COR-L47 (cell line): ENCODE results near the gene EIF6.
"Not testable (repeated sequence)": the region's sequence is repeated elsewhere in the genome, so short reads cannot be mapped to it uniquely, and the experiment has no call there.

ENCODE experiments used
- DNase-seq: peaks from one replicate; lab custom pipeline; 2025; lab: John Stamatoyannopoulos, UW

Gene EIF6

DNA sequence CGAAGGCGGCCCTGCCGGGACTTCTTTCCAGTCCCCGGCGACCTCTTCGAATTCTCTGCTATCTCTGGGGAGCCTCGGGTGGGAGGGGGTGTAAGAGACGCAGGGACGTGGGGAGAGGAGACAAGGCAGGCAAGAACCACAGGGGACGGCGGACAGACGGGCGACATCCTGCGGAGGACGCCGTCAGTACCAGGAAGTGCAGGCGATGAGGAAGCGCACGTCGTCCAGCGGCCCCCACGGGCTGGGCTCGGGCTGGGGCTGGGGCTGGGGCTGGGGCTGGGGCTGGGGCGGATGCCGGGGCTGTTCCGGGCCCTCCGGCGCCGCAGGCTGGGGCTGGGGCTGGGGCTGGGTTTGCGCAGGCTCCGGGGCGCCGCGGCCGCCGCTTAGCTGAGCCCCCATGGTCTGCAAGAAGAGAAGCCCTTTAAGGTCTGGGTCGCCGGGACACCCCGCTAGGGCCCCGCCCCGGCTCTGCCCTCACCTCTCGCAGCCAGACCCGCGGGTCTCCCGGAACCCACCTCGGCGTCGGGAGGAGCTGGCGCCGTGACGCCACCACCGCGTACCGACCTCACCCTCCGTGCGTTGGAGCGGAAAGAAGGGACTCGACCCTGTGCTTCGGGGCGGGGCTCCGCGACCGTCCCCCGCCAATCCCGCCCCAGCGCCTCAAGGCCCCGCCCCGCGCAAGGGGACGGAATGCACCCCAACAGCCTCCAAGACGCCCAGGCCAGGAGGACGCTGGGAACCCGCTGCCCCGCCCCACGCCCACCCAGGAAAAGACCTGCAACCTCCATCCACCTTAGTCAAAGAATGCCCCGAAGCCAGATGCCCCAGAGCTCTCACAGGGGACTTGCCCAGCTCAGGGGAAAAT is 6.8 kb downstream of the EIF6 start, which contains the start of gene MMP24OS:
MMP24OS (minus strand) TSS at position 592 of the 865 bp plus-strand sequence; CDS start at position 399, 193 bp downstream.
- DNase-seq: peak; percentile 82

DNA sequence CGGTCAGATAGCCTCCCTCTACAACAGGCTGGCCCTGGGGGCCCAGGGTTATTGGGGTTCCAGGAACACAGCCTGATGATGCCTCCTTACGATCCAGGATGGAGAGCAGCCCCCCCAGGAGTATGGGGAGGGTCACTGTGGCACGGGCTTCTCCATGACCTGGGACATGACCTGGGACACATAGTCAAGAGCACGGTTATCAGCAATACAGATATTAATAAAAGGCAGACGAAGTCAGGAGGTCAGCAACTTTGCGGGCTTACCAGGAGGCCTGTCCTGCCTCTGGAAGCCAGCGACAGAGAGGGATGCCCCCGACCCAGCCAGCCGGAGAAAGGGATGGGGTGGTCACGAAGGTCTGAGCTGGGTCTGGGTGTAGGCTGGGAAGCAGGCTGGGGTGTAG is 7.4 kb downstream of the EIF6 start:
- DNase-seq: no peak

DNA sequence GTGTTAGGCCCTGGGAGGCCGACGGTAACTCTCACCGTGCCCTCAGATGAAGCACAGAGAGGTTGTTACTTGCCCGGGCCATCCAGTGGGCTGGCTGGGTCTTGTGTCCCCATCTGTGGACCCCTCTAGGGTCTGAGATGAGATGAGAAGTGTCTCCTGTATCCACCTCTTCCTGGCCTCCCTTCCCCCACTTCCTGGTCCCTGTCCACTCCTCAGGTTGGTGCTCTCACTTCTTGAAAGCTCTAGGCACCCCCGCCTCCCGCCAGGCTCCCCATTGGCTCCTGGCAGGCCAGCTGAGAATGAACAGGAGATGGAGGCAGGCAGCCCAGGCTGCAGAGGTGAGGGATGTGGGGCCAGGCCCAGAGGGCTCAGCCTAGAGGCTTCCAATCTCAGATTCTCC is 8.2 kb downstream of the EIF6 start:
- DNase-seq: no peak

DNA sequence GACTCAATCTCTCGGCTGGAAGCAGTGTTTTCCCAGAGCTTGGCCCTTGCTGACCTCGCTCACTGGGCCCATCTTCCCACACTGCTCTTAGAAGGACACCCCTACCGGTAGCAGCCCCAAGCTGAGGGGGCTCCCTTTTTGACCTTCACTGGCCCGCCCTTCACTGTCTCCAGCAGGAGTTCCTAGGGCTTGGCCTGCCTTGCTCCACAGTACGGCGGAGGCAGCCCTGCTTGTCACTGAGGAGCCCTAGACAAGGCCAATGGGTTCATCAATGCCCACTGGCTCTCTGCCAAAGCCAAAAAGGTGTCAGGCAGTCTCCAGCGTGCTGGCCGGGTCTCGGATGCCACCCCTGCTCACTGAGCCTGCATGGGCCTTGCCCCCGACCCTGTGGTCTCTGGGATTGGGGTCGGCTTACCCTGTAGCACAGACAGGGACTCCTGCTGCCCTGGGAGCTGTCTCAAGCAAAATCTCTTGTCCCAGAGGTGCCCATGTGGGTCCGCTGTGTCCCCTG is 8.8 kb downstream of the EIF6 start:
- no peak for DNase-seq

DNA sequence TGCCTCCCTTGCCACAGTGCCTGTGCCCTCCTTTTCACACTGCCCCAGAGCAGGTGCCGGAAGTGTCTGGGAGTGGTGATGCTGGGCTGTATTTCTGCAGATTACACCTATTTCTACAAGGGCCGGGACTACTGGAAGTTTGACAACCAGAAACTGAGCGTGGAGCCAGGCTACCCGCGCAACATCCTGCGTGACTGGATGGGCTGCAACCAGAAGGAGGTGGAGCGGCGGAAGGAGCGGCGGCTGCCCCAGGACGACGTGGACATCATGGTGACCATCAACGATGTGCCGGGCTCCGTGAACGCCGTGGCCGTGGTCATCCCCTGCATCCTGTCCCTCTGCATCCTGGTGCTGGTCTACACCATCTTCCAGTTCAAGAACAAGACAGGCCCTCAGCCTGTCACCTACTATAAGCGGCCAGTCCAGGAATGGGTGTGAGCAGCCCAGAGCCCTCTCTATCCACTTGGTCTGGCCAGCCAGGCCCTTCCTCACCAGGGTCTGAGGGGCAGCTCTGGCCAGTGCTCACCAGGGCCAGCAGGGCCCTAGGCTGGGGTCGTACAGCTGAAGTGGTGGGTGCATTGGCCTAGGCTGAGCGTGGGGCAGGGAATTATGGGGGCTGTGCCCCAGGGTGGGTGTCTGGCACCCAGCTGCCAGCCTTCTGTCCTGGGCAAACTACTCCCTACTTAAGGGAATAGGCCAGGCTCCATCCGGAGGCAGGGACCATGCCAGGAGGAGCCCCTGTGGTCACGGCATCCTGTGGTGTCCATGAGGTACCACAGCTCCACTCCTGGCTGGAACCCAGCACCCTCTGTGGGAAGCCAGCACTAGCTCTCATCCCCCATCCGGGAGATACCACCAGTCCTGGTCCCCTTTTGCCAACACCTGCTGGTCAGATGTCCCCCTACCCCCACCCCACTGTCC is 10.1 kb downstream of the EIF6 start:
- DNase-seq: peak; percentile 10

DNA sequence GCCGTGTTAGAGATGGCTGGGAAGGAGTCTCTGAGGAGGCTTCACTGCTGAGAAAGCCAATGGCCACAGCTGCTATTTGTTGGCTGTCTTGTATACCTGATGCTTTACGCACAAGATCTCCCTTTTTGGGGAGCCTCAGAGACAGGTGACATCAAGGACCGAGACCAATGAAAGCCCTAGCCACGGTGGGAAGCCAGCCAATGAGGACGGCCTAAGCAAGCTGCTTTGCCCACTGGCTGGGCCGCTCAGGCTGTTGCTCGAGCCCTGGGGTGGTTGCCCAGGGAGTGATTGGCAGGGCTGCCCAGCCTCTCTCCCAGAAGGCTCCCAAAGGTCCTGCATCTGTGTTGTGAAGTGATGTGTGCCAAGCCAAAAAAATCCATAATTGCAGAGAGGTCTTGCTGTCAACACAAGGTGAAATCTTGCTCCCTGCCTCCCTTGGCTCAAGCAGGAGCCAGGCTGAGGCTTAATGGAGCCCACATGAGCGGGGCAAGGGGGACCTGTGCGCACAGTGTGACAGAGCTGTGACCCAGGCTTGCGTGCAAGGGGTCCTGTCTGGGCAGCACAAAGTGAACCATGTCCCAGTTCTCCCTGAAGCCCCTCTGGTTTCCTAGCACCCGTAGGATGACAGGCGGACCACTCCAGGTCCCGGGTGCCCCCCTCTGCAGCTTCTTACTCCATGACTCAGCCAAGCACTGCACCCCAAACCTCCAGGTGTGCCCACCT is 11.0 kb downstream of the EIF6 start:
- no peak for DNase-seq

DNA sequence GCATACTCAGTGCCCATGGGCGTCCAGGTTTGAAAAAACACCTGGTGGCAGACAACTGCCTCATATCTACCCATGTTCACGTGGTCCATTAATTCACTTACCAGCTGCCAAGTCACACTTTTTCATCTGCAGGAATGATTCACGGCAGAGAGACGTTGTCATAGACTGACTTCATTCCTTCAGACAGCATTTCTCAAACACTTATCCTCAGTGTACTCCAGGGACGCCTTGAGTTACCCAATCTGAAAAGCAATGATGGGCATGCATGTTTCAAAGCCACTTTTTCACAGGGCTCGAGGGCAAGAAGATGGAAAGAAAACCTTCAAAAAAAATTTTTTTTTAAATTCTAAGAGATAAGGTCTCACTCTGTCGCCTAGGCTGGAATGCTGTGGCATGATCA is 12.7 kb downstream of the EIF6 start:
- DNase-seq: no peak

DNA sequence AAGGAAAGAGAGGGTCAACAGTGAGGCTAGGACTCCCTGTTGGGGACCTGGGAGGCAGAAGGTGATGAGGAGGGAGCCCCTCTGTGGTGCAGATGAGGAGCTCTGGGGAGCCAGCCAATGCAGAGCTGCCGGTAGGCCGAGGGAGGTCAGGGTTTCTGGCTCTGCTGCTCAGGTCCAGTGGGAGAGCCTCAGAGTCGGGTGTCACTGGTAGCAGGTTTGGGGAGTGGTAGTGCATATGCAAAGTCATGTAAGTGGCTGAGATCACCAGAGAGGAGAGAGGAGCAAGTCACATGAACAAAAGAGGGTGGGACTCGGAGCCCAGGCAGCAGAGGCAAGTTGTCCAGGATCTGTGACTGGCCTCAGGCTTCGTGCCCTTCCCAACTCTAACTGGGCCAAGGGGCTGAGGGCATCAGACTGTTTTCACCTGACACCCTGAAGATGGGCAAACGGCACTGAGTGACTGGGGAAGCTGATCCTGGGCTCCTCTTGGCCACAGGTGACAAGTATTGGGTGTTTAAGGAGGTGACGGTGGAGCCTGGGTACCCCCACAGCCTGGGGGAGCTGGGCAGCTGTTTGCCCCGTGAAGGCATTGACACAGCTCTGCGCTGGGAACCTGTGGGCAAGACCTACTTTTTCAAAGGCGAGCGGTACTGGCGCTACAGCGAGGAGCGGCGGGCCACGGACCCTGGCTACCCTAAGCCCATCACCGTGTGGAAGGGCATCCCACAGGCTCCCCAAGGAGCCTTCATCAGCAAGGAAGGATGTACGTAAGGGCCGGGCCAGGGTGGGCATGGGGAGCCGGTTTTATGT is 13.3 kb downstream of the EIF6 start:
- no peak for DNase-seq

DNA sequence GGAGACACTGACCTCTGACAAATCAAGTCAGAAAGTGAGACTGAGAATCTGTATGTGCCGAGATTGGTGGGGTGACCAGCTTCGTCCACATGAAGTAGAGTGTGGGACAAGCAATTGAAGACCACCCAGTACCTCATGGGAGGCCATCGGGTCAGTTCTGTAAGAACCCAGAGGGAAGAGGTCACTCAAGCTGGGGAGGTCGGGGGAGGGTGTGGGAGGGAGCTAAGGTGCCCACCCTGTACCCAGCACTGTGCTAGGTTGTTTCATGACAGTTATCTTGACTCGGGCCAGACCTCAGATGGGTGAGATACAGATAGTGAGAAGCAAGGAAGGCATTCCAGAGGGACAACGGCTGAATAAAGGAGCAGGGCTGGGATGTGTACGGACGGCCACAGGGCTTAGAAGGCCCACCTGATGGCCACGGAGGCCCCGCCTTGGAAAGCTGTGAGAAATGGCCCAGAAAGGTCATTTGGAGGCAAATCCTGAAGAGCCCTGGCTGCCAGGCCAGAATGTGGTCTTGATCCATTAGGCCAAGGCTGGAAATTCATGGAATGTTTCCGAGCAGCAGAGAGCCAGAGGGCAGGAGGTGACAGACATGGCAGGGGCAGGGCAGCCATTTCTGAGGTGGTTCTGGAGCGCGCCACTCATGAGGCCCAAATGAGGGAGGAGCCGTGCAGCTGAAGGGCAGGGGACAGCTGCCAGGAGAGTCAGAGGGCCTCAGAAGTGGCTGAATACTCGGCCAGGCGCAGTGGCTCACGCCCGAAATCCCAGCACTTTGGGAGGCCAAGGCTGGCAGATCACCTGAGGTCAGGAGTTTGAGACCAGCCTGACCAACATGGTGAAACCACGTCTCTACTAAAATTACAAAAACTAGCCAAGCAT is 14.3 kb downstream of the EIF6 start:
- DNase-seq: no peak

DNA sequence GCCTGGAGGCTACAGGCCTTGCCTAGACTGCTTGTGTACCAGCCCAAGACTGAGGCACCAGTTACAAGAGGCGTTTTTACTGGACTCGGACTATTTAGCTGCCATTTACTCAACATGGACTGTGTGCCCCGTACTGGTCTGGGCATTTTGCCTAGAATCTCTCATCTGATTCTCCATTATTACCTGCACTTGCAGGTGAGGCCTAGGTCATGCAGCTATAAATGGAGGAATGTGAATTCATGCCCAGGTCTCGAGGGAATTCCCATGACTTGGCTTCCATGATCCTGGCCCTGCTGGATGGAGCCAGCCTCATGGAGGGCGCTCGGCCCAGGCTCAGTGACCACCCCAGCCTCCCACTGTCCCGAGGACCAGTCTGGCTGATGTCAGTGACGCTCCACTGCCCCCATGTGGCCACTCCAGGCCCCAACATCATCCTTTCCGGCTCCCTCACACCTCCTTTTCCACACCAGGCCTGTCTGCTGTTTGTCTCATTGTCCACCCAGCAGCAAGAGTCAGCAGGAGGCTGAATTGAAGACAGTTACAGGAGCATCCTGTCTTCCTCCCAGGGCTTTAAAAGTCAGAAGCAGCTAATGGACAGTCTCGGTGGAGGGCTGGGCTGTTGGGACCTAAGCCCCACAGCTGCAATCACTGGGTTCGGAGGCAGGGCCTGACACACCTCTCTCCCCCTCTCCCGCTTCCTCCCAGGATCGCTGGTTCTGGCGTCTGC is 15.4 kb downstream of the EIF6 start:
- peak; percentile 25 for DNase-seq

DNA sequence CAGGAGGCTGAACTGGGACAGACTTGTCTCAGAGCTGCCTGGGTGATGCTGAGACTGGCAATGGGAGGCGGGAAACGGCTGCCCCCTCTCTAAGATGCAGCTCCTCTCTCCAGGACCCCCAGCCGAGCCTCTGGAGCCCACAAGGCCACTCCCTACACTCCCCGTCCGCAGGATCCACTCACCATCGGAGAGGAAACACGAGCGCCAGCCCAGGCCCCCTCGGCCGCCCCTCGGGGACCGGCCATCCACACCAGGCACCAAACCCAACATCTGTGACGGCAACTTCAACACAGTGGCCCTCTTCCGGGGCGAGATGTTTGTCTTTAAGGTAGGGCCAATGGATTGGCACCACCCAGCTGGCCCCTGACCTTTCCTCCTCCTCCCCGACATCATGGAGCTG is 17.5 kb downstream of the EIF6 start:
- no peak for DNase-seq

DNA sequence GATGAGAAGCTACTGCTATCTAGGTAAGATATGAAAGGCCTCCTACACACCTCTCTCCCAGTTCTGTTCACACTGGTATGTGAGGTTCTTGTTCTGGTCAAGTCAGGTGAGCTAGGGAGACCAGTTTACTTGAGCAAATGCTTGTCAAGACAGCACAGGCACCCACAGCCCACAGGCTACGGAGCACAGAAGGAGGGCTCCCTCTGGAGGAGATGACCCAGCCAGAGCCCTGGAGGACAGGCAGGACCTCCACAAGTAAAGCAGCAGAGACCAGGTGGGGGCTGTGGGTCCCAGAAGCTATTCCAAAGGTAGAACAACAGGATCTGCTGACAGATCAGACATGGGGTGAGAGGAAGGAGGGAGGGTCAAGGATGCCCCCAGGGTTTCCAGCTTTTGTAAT is 19.8 kb downstream of the EIF6 start:
- DNase-seq: no peak

DNA sequence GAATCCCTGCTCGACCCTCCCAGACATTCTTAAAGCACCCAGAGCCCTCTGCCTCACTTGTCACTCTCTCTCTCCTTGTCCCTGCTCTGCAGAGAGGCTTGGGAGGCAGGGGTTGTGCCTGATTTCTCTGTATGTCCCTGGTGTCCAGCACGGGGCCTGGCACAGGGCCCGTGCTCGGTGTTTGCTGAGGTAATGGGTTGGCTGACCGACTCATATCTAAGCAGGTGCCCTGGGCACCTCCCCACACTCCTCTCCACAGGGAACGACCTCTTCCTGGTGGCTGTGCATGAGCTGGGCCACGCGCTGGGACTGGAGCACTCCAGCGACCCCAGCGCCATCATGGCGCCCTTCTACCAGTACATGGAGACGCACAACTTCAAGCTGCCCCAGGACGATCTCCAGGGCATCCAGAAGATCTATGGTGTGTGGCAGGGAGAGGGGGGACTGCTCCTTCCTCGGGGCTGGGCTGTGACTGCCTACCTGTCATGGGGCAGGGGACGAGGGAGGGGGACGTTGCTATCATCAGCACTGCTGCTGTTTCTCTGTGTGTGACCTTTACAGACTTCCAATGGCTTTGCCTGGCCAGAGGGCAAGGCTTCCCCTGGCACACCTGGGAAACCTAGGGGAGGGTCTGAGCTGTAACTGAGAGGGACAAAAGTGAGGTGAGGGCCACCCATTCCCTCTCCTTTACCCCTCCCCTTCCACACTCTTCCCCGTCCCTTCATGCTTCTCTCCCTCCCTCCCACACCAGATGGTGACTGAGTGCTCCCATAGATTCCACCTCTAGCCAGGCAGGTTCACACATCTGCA is 20.8 kb downstream of the EIF6 start:
- DNase-seq: no peak

DNA sequence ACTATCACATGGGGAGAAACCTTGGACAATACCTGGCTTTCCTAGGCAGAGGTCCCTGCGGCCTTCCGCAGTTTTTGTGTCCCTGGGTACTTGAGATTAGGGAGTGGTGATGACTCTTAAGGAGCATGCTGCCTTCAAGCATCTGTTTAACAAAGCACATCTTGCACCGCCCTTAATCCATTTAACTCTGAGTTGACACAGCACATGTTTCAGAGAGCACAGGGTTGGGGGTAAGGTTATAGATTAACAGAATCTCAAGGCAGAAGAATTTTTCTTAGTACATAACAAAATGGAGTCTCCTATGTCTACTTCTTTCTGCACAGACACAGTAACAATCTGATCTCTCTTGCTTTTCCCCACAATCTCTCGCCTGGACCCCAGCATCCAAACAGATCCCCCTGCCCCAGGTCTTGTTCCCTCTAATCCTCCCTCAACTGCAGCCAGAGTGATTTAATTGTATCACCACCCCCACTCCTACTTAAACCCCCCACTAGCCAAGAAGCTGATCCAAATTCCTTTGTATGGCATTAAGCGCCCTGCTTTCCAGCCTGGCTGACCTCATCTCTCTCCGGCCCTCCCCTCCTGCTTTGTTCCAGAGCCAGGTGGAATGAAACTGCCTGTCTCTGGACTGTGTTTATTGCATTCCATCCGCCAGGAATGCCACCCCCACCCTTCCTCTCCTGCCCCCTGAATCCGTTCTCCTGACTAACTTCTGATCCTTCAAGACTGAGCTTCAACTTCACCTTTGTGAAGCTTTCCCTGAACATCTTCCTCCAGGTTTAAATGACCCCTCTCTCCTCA is 21.6 kb downstream of the EIF6 start:
- not testable (repeated sequence) for DNase-seq

DNA sequence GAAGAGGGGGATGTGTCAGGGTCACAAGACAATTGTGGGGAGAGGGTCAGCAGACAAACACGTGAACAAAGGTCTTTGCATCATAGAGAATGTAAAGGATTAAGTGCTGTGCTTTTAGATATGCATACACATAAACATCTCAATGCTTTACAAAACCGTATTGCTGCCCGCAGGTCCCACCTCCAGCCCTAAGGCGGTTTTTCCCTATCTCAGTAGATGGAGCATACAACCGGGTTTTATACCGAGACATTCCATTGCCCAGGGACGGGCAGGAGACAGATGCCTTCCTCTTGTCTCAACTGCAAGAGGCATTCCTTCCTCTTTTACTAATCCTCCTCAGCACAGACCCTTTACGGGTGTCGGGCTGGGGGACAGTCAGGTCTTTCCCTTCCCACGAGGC is 22.3 kb downstream of the EIF6 start:
- DNase-seq: not testable (repeated sequence)

DNA sequence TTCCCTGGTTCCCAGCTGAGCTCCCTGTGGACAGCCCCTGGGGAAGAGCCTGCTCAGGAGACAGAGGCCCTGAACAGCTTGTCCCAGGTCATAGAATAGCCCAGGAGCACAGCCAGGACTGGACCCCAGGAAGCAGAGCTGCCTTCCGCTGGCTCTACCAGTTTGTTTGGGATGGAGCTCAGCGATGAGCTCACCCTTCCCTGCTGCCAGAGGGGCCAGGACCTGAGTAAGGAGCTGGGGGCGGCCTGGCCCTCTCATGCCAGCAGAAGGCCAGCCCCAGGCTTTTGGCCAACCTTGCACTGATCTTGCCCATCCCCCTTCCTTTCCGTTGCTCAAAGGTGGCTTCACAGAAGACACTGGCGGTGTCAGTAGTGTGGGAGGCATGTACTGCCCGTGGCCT is 24.1 kb downstream of the EIF6 start:
- no peak for DNase-seq

DNA sequence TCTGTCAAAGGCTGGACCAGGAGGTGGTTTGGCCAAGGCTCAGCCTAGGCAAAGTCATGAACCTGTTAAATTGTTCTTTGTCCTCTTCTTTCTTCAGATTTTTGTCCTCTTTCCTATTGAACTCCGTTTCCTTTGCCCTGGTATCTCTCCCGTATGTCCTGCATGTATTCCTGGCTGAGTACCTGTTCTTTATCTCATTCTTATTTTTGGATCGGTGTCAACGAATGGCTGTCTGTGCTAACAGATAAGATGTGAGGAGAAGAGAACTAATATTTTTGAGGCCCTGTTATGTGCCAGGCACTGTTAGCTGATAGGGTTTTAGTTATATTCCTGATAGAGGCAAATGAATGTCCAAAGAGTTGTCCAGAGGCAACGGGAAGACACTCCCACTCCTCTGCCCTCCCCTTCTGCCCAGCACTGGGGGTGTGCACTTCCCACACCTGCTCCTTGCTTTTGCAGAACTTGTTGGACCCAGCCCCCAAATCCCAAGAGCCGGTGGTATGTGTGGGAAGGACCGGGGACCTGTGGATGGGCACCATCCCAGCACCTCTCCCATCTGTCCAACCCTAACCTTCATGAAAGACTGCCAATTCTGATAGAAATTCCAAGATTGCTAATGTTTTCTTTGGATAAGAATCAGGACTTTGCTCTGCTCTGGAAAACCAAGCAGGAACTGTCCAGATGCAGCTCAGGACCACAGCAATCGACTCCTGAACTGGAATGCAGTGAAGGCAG is 27.2 kb downstream of the EIF6 start:
- no peak for DNase-seq
